C1 segment of cervical spinal cord (tissue), 14 donors: ENCODE measurements around the gene DCLRE1A.

Experiments
- DNase-seq, 14 donors: peaks; one replicate each; lab custom pipeline; 2025; lab: John Stamatoyannopoulos, UW

The DCLRE1A gene

GRCh38 chr10:113854013-113854760, at the start of gene DCLRE1A, which contains the start of gene NHLRC2:
TSS of gene DCLRE1A (minus strand) at chr10:113854082. CDS start at chr10:113853182, 900 bp downstream.
TSS of gene NHLRC2 (plus strand) at chr10:113854661. CDS start at chr10:113854873, 212 bp downstream.
- DNase-seq: peak; percentile 1 to 88 (median 76)

- DNase-seq: no peak
These were observed 46.2 kb upstream of the DCLRE1A start for GRCh38 chr10:113899952-113900598.

GRCh38 chr10:113897693-113898618, 44.1 kb upstream of the DCLRE1A start:
- peak in 8 of 14 donors; percentile 3 to 41 (median 16) for DNase-seq

- DNase-seq: no peak
These were observed 41.1 kb upstream of the DCLRE1A start for GRCh38 chr10:113895018-113895417.

GRCh38 chr10:113894581-113894980, 40.7 kb upstream of the DCLRE1A start:
- no peak for DNase-seq

GRCh38 chr10:113893570-113893969, 39.7 kb upstream of the DCLRE1A start:
- no peak for DNase-seq

GRCh38 chr10:113891476-113891875, 37.6 kb upstream of the DCLRE1A start:
- peak in 7 of 14 donors; percentile 1 to 27 (median 8) for DNase-seq

GRCh38 chr10:113890769-113891168, 36.9 kb upstream of the DCLRE1A start:
- no peak for DNase-seq

GRCh38 chr10:113889911-113890310, 36.0 kb upstream of the DCLRE1A start:
- DNase-seq: no peak

GRCh38 chr10:113882240-113882639, 28.4 kb upstream of the DCLRE1A start:
- no peak for DNase-seq

GRCh38 chr10:113880236-113880635, 26.4 kb upstream of the DCLRE1A start:
- no peak for DNase-seq

- DNase-seq: no peak
These were observed 25.8 kb upstream of the DCLRE1A start for GRCh38 chr10:113879691-113880090.

- no peak for DNase-seq
These were observed 22.6 kb upstream of the DCLRE1A start for GRCh38 chr10:113876461-113876860.

- DNase-seq: no peak
These were observed 21.3 kb upstream of the DCLRE1A start for GRCh38 chr10:113875212-113875611.

- no peak for DNase-seq
These were observed 18.5 kb upstream of the DCLRE1A start for GRCh38 chr10:113872139-113873030.

GRCh38 chr10:113869789-113870188, 15.9 kb upstream of the DCLRE1A start:
- DNase-seq: no peak

- no peak for DNase-seq
These were observed 14.0 kb upstream of the DCLRE1A start for GRCh38 chr10:113867904-113868303.

- DNase-seq: peak in 1 of 14 donors; percentile 13
These were observed 12.9 kb upstream of the DCLRE1A start for GRCh38 chr10:113866551-113867394.

GRCh38 chr10:113865901-113866300, 12.0 kb upstream of the DCLRE1A start:
- no peak for DNase-seq

- no peak for DNase-seq
These were observed 5.4 kb upstream of the DCLRE1A start for GRCh38 chr10:113859261-113859660.
